Glomerular visceral epithelial cell (primary cell): Measurements from ENCODE around the gene ANK3.
A peak's percentile ranks its signal among the peaks of the same experiment; 100 is the strongest.

Source experiments
- DNase-seq: peaks from one replicate; pipeline ENCODE4 v3.0.0-alpha.2; 2016; ENCODE audit errors: extremely low spot score

The ANK3 gene

DNA sequence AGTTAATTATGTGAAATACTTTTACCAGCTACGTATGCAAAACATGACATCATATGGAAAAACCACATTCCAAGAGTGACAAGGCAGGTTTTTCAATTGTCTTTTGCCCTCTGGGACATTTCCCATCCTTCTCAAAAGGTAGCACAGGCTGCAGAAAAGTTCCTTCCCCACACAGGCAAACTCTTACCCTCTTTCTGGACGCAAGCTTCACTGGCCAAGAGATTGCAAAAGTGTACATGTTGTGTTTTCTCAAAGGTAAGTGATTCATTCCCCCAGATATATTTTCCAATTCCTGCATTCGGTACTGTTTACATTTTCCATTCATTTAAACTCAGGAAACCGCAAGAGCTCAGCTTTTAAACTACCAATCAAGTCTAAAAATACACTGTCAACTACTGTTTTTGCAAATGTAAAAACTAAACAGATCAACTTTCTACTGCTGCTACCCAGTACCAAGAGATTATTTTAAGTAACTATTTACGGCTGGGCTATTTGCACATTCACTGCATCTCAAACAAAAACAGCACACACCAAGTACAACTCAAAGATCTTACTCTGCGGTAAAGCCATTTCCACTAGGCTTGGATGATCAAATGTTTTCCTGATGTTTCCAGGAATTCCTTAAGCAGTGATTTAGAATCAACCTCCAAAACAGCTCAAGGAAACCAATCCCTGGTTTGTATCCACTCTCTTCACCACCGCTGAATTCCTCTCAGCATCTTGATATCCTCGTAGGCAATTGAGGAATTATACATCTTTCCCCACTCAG lies 249.7 kb downstream of the ANK3 start:
- DNase-seq: peak; percentile 10

- DNase-seq: no peak
These were observed 250.4 kb downstream of the ANK3 start for GRCh38 chr10:60139290-60139689.

GRCh38 chr10:60138842-60139241 lies 250.8 kb downstream of the ANK3 start:
- DNase-seq: no peak

GRCh38 chr10:60138026-60138425 lies 251.6 kb downstream of the ANK3 start:
- no peak for DNase-seq

DNA sequence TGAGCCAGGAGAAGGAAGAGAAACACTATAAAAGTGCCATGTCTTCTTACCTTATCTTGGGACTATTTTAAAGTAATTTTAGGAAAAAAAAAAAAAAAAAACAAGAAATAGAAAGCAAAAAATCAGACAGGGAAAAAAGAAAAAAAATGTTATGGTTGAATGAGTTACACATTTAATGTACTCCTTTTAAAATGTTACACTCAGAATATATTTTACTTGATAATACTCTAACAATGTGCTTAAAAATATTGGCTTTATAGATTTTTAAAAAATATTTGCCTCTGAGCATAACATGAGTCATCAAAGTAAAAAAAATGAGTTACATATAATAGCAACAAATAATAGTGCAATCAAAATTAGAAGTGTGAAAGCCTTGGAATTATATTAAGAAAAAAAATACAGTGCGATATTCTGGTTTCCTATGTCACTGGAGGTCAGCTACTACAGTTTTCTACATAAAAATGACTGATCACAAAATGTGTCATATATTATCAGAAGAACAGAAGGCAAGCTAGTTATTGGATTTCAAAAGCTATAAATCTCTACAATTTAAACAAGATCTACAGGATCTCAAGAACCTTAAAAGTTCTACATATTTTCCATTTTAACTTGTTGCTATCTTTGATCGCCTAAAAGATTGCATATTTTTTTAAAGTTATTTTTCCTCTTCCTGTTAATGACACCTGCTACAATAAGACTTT lies 252.2 kb downstream of the ANK3 start:
- DNase-seq: no peak

DNA sequence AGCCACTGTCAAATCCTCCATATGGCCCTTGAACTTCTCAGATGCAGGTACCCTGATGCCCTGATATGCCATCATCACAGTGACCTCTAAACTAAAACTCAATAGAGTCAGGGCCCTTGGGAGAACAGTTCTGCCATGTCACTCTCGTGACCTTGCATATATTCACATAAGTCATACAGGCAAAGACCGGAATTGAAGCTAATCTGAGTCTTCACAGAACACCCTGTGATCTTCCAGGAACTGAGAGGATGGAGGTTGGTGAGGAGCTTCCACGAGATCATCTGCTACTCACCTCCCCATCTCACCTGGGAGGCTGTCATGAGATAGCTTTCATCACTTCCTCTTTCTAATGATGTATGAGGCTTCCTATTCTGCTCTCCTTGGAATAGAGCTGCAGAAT lies 254.7 kb downstream of the ANK3 start:
- DNase-seq: no peak

DNA sequence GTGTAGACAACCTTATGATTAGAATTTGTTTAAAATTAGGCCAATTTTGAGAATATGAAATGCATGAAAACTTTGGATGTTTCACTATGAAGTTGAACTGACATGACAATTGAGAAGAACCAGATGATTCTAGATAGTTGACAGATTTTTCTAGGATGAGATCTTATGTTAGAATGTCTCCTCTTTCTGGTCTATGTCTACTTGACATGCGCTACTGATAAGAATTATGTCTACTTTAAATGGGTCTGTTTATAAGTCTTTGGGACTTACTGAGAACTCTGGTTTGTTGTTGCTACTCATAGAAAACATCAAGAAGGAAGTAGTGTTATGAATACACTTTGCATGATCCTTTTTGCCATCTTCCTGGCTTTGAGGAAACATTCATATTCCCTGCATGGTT lies 255.1 kb downstream of the ANK3 start:
- DNase-seq: no peak

DNA sequence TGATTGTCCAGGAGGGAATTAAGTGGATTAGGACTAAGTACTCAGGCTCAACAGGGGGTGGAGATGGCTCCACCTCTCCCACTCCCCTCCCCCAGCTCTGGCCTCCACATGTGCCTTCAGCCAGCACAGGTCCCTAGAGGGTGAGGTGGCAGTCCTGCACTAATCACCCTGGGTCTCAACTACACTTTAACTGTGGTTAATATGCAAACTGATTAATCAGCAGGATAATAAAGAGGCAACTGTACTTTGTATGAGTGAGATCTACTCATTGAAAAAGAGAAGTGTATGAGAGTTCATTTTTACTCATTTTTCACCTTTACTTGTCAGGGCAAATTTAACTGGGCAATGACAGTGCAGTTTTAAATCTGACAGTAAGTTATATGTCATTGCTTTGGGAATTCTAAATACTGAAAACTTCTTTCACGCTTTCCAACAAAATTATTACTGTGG lies 259.5 kb downstream of the ANK3 start:
- DNase-seq: no peak

- no peak for DNase-seq
These were observed 263.8 kb downstream of the ANK3 start for GRCh38 chr10:60125895-60126294.

GRCh38 chr10:60124536-60124935 lies 265.1 kb downstream of the ANK3 start:
- DNase-seq: no peak

GRCh38 chr10:60123668-60124067 lies 266.0 kb downstream of the ANK3 start:
- DNase-seq: no peak

- DNase-seq: peak; percentile 60
These were observed 266.5 kb downstream of the ANK3 start for GRCh38 chr10:60123172-60123571.

GRCh38 chr10:60122190-60122589 lies 267.5 kb downstream of the ANK3 start:
- DNase-seq: no peak

GRCh38 chr10:60114765-60115586 lies 274.7 kb downstream of the ANK3 start:
- peak; percentile 42 for DNase-seq

- no peak for DNase-seq
These were observed 278.9 kb downstream of the ANK3 start for GRCh38 chr10:60110739-60111138.

- no peak for DNase-seq
These were observed 282.2 kb downstream of the ANK3 start for GRCh38 chr10:60107308-60107976.

DNA sequence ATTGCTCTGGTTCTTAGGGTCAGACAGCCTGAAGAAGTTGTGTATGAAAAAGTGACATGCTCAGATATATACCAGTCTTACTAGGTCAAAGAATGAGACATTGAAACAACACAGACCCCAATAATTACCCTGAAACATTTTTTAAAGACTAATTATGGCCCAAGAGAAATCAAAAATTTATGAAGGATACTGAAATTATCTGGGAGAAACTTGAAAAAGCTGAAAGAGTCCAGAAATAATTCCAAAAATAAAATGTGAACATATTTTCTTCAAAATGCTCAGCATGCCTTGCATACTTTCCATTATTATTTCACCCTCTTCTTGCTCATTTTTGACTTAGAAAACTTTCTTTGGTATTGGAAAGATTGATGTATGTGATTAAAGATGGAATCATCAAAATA lies 284.4 kb downstream of the ANK3 start:
- DNase-seq: no peak

- DNase-seq: no peak
These were observed 287.9 kb downstream of the ANK3 start for GRCh38 chr10:60101821-60102220.

DNA sequence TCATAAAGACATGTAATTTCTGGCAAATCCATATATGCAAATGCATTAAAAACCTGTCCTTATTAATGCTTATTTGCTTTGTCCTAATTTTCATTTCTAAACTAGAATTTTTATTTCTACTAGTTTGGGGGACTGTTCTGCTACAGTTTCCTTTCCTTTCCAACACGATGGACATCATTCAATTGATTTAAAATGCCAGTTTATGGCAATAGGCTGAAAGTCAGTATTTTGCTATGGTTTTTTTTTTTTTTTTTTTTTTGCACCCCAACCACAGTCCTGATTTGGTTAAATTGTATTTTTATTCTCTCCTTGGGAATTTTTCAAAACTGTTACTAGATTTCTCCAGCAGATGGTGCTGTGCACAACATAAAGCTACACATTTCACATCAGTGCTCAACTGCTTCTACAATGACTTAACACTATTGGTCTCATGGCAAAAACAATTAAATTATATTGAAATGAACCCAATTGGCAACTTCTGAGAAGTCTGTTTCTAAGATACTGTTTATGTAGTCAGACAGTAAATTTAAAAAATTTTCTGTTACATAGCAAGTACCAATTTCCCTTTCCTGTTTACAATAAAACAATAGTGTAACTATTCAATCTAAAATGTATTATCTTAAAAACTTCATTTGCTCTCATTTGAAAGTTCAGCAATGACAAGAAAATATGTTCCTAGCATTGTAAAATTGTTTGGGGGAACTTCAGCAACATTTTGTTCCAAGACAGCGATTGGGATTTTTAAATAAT lies 289.5 kb downstream of the ANK3 start:
- peak; percentile 57 for DNase-seq

- DNase-seq: peak; percentile 11
These were observed 290.7 kb downstream of the ANK3 start for GRCh38 chr10:60098677-60099601.
